GM21619 (cell line): Measurements from ENCODE around the gene TRPM3.

Experiments used
- ATAC-seq: cut with Tn5 transposase; IDR thresholded peaks from one replicate; pipeline ENCODE4 v1.9.1; 2021; ENCODE audit not compliant: unreplicated experiment

Gene TRPM3

DNA sequence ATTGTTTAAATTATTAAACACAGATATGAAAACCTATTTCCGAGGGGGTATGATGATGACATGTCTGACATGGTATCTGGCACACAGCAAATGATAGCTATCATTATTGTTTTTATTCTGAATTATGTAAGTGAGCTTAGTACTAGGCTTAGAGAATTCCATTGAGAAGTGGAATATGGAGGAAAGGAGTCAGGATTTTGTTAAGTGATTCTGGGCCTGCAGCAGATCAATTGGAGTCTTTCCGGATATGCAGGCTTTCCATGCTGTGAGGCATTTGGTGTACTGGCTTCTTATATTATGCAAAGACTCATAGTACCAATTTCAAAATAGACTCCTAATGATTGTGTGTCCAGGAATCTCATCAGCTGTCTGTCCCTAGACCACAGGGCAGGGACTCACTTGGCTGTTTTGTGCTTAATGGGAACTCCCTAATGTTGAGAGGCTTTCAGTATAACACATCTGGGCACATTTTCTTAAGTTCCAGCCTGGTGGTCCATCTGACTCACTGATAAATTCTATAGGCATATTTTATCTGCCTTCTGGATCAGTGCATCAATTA, 527.0 kb downstream of the TRPM3 start:
- no peak for ATAC-seq

DNA sequence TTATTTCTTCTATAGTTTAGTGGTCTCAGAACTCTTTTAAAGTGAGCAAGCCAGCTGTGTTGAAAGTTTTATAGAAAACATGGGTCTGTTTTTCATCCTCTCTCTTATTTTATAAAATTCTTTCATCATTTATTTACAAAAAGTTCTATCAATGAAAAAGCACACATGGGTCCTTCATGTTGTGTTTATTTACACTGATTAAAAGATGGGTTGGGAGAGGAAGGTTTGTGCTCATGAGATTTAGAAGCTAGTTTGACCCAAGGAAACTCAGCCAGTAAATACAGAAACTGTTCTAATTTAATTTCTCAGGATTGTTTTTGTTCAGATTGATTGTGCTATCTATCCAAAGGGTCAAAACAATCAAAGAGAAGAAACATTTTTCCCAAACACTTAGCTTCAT, 528.2 kb downstream of the TRPM3 start:
- ATAC-seq, result no peak

DNA sequence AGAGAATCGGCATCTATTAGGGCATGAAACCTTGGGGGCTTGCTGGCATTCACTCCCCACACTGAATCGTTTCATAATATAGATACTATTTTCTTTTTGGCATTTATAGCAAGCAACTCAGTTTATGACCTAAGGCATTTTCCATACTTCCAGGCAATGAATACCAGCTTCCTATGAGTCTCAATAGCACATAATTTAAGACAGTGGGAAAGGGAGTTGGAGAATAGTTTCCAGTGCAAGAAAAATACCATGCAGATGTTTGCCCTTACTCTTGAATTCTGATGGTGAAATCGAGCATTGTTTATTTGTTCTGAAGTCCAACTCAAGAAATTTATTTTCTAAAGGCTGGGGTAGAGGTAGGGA, 531.1 kb downstream of the TRPM3 start:
- ATAC-seq, result no peak

DNA sequence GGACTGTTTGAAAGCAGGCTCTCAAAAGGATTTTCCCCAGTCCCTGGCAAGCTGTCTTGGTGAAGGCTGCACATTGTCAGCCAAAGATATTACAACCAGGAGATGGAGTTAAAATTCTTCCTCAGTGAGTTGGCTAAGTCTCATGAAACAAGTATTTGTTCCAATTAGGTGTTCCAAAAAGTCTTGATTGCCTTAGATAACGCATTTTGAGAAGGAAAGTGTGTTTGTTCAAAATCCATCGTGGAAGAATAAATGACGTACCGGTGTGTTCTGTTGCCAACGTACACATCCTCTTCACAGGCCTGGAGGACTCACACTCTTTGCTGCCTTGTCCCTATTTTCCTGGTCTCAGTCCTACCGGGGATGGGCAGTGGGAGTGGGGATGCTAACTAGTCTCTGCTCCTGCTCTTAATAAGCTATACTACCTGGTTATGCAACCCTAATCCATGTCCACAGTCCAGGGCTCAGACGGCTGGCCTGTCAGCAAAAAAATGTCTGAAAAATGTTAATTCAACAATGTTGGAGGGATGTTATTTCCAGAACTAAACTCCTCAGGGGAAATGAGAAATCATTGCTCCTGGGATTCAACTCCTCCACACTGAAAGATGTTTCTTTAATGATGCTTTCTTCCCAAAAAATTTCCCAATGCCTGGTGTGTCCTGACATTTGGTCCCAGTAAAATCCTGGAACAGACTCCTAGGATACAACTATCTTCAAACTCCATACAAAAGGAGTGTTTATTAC, 531.7 kb downstream of the TRPM3 start:
- no peak for ATAC-seq

DNA sequence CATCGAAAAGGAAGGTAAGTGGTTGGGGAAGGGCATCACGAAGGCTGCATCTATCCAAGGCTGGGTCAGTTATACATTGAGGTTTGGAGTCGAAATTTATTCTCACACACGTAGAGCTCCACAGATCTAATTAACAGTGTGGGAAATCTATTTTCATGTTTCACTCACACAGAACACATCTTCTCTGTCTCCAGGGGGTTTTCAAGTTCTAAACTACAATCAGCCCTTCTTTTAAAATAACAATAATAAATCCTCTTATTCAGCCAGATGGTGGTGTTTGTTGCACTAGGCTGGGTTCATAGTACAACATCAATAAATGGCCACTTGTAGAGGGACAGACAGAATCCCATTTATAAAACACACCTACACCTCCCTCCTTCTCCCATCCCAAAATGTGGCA, 532.4 kb downstream of the TRPM3 start:
- no peak for ATAC-seq

DNA sequence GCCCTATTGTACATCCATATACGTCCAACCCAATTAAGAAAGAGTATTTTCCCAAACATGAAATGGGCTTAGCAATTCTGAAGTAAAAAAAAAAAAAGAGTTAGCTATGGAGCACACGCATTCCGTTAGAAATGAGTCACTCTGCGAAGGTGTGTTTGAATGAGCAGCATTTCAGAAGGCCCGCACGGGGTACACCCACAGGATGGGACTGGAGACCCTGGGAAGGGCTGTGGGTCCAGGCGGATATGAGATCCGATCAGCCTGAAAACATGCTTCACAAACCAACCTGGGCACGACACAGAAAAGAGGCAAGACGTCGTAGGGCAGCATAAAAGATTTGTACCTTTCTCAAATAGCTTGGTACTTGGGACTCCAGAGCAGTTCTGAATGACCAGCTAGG, 533.0 kb downstream of the TRPM3 start:
- ATAC-seq, result no peak

DNA sequence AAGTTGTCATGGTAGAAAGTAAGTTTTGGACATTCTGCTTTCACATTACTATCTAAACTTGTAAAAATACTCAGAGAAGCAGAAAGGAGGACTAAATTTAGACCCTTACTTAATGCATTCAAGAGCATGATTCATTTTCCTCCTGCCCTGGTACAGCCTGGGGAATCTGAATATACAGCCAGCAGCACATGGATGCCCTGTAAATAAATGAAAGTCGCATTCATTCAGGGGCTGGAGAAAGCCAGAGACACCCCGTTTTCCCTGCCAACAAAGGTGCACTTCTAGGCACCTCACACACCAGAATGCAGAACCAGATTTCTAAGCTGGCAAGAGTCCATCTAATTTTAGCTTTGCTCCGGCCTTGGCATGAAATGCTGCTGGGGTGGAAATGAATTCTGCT, 534.2 kb downstream of the TRPM3 start:
- no peak for ATAC-seq

DNA sequence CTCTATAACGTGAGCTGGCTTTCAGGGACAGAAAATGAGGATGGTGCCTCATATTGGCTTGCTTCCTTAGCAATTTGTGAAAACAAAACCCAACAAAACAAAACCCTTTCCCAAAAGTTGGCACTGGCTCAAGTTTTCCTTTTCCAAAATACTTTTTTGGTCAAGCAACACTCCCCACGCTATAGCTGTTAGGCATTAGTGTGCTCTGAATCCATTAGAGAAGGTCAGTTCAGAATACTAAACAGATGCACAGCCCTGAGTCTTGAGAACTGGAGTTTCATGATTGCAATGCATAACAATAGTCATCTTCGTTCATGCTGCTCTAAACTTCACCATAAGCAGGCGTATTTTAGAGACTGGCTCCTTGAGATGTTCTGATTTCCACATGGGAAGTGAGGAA, 534.9 kb downstream of the TRPM3 start:
- no peak for ATAC-seq

DNA sequence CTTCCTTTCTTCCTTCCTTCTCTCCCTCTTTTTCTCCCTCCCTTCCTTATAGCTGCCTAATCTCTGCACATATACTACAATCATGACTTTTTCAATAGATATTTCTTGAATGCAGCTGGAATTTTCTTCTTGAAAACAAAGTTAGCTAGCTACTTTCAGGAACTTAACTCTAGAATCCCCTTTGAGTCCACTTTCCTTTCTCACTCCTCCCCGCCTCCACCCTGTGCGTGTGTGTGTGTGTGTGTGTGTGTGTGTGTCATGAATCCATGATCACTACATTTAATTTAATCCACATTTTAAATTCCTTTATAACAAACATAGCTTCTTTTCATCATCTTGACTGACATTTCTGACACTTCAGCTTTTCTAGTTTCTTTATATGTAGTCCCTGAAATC, 539.5 kb downstream of the TRPM3 start:
- ATAC-seq, result no peak

DNA sequence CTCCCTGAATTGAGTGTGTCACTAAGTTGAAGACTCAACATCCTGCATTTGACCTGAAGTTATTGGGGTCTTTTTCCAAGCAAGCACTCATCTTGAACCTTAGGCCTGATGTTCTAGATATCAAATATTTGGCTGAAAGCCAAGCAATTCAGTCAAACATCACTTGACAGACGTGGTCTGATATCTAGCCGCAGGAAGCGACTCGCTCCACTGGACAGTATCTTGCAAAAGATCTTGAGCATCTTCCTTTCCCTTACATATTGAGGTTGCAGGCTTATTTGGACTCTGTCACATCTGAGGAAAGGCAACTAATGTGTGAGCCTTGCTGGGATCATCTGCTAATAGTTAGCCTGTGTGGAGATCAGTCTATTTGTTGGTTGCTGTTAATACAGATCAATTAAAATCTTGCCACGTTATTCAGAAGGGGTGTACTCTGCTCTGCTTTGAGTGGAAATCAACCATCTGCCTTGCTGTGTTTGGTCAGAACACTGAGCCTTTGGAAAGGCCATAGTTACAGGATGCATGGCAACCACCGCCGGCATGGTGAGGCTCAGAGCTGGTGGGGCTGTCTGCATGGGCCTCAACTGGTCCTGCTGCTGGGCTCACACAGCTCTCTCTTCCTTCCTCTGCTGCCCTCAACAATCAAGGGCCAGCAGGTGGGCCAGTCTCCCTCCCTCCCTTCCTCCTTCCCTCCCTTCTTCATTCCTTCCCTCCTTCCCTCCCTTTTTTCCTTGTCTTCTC, 540.0 kb downstream of the TRPM3 start:
- no peak for ATAC-seq

DNA sequence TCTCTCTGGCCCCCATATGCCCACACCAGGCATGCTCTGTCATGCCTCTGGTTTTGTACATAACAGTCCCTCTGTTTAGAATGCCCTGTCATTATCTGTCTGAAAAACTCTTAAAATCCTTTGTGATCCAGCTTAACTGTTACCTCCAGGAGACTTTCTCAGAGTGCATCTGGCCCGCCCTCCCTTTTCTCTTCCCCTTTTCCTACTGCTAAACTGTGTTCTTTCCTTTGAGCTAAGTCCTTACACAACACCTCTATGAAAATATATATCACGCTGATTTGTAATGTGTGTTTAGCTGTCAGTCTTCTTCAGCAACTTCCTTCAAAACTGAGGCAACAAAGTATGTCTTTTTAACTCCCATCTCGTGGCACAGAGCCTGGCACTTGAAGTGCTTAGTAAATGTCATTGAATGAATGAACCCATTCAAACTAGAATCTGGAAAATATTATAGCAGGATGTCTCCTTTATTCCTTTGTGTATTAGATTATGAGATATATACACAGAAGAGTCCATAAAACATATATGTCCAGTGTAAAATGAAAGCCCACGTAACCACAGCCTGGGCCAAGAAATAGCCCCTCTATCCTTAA, 540.7 kb downstream of the TRPM3 start:
- ATAC-seq, result no peak

DNA sequence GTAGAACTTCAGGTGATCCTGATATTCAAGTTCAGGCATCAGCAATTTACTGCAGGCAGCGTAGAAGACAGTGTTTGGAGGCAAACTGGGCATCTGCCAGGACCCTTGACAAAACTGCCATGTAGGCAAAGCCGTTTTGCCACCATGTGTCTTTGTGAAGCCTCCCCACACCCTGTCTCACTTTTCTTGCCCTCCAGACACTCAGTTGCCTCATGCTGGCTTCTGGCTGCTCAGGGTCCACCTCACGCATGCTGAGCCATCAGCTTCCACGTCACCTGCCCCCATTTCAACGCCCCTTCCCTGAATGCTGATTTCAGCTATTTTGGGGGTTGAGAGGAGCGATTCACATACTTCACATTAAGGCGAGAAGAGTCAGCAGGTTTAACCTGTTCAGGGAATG, 541.7 kb downstream of the TRPM3 start:
- ATAC-seq, result no peak

DNA sequence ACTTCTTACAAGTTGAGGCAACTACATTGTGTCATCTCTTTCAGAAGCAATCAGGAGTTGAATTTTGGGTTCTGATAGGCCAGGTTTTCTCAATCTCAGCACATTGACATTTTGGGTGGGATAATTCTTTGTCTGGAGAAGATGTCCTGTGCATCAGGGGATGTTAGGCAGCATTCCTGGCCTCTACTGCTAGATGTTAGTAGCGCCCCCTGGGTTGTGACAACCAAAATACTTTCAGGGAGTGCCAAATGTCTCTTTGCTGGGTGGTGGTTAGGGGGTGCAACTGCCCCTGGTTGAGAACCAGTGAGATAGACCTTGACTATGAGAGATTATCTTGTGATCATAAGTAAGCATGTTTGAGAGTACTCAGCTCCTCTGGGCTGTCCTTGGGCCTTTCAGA, 542.7 kb downstream of the TRPM3 start:
- ATAC-seq, result no peak

DNA sequence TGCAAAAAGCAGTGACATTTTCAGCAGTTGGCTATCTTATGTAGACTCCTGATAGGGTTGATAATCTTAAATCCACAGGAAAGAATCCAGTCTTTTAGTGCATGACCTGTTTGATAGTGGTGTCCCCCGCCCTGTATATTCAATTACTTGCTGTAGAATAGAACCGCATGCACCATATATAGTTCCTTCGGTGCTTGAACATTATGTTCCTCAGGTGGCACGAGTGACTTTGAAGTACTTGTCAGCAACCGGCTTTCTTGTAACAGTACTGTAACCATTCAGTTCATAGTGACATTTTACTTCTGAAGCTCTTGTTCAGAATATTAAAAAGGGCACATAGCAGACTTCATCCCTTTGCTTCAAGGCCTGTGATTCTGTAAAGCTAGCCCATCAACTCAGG, 543.8 kb downstream of the TRPM3 start:
- no peak for ATAC-seq

DNA sequence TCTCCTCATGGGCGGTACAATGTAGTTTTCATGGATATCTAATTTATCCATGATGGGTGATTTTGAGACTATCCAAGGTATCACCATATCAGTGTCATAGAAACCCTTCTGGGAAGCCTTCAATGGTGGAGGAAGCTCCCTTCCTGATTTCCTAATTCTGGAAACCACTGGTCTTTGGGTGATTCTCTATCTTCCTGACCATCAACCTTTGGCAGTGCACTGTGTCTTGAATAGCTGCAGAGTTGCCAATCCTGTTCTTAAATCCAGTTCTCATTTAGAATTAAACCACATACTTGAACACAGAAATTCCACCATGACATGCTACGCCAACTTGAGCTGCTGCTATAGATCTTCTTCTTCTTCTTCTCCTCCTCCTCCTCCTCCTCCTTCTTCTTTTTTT, 545.3 kb downstream of the TRPM3 start:
- ATAC-seq, result no peak

DNA sequence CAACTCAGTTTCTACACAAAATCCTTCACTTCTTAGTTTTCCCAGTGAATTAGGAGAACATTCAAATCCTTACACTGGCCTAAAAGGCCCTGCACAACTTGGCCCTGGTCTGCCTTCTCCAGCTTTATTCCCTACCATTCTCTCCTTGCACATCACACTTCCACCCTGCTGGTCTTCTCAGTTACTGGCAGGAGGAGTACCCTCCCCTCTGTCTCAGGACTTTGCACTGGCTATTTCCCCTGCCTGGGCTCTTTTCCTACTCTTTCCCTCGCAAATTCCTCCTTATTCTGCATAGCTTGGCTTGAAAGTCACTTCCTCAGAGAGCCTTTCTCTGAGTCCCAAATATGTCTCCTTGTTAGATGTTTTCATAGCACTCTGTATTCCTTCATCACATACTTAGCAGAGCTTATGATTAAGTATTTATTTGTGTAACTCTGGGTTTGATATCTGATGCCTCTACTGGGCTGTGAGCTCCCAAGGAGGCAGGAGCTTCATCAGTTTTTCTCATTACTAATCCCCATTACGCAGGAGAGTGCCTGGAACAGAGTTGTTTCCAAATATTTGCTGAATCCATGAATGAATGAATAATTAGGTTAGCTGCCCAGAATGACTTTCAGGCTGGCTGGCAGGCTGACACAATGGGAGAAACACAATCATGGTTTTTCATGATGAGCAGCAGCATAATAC, 547.1 kb downstream of the TRPM3 start:
- no peak for ATAC-seq

DNA sequence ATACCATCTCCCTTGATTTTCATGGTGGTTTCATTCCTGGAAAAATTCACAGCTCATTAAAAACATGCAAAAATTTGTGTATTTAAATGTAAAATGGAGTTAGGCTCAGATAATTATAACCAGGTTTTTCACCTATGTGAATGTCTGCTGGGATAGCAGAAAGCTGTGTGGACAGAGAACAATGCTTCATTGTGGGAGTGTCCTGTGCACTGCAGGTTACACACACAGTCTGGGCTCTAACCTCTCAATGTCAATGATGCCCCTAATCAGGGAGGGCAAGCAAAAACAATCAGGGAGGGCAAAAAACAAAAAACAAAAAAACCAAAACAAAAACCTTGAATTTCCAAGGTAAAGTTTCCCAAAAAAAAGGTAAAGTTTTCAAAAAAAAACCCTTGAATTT, 548.1 kb downstream of the TRPM3 start:
- no peak for ATAC-seq

DNA sequence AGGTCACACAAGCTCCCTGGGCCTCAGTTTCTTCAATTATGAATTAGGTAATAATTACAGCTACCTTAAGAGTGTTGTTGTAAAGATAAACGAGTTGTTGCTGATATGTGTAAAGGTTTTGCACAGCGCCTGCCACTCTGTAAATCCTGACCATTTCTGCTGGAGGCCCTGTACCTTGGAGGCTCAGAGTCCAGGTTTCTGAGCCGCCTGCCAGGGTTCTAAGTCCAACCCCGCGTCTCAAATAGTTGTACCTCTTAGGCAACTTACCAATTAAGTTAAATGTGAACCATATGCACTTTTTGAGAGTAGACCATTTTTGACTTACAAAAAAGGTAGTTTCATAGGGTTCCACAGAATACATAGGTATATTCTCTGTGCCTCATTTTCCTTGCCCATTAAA, 550.2 kb downstream of the TRPM3 start:
- no peak for ATAC-seq

DNA sequence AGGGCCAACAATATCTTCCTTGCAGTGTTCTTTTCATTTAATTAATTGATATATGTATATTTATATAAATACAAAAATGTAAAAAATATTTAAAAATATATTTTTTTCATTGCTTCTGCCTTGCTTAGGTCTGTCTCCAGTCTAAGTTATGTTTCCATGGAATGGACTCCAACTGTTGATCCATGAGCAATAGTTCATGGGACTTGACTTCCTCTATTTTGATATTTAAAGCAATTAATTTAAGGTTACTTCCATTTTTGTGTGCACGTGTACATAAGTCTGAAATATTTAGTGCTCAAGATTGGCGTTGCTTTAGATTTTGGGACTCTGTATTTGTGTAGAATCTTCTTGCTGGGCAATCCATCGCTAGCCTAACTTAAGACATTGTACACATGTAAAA, 551.6 kb downstream of the TRPM3 start:
- ATAC-seq, result no peak

DNA sequence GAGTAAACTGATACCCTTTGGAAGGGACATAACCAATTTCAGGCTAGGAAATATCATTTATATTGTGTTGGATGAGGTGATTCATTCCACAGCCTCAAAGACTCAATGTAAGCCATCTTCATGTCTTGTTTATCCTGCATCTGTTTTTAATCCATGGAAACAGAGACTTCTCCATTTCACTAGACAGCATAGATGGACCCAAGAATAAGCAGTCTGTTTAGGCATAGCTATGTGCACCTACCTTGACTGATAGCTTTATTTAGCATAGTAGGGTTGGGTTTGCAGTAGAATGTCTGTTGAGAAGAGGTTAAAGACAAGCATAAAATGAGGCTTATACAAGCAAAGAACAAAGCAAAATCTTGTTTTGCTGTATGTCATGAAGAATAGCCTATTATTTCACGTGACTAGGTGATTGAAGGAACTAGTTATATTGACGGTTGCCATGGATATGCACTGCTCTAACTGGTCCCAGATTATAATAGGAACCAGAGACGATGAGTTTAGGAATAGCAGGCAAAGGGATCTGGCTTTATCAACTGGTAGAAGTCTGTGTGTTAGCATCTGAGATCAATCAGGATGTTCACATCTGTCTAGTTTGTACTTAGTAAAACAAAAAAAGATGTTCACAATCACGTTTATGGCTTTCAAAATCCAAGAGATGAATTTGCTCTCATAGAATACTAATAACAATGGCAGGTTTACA, 552.2 kb downstream of the TRPM3 start:
- ATAC-seq, result no peak

DNA sequence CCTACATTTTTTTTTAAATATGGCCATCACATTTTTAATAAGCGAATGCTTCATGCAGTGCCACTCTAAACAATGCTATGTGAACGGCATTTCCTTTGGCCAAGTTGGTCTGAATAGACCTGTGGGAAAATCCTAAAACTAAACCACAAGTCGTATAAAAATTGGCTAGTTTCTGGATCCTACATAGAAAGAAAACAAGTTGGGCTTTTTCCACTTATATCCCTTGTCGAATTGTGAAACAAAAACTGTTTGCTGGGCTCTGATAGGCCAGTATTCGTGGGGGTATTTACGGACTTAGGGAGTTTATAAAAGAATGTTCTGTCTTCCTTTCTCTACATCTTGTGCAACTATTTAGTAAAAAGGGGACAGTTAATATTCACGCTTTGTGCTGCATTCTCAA, 553.9 kb downstream of the TRPM3 start:
- no peak for ATAC-seq
